ENCODE results near the gene PLA2G4E. TPM values are rescaled to one million over a fixed set of nuclear protein-coding genes. Genes with fewer than 3 reads are reported as not detected.

The PLA2G4E gene
- total RNA-seq, 1 experiment from 2014 or later: not detected

GRCh38 chr15:42069496-42070278 is 48.8 kb upstream of the PLA2G4E start:
- in situ Hi-C loops (cut with HindIII; ENCODE audit: low pct_unique_long_range_greater_than_20kb, low sequenced_read_pairs): no loop called here
- CTCF ChIA-PET: interaction anchor here (1.0 kb wide), 1 partner anchor 16 kb away, joined by 3 read pairs; no protein-coding TSS in a partner anchor

GRCh38 chr15:42069025-42069424 is 48.2 kb upstream of the PLA2G4E start:
- ChIA-PET POLR2A (no interaction called here), CTCF (interaction anchor here (0.5 to 1.0 kb wide), 2 partner anchors 17 to 101 kb away, joined by 3 to 4 read pairs; no protein-coding TSS in a partner anchor)
- in situ Hi-C loops (cut with HindIII; ENCODE audit: low pct_unique_long_range_greater_than_20kb, low sequenced_read_pairs): no loop called here
- H3K4me3 ChIP-seq (ENCODE audit: low read depth in 2 of 2, low read length in 2 of 2): no peak overlapping the region
- intact Hi-C loops (cut with micrococcal nuclease; ENCODE audit: unreplicated experiment): no loop called here
- H3K27me3 ChIP-seq (ENCODE audit: control insufficient read depth, insufficient read depth, low read length): no peaks in the 10 kb centered on the region; the same call in 1 of the 2 replicates
- H3K9me3 ChIP-seq (ENCODE audit: control insufficient read depth, insufficient read depth, low read depth, low read length): no peaks in the 10 kb centered on the region
- no peak for TF ChIP-seq CTCF (IDR thresholded peaks at IDR 0.05)
- no peak for TF ChIP-seq TCF7L2 (IDR thresholded peaks at IDR 0.05; ENCODE audit: low read depth, low read length)
- TF ChIP-seq SIN3A (IDR thresholded peaks at IDR 0.05; ENCODE audit: borderline replicate concordance, insufficient read depth, low read depth, low read length): no peak
- no peak for TF ChIP-seq POLR2AphosphoS5 (IDR thresholded peaks at IDR 0.05; ENCODE audit: low read depth, low read length)
- TF ChIP-seq, protein P1, sequence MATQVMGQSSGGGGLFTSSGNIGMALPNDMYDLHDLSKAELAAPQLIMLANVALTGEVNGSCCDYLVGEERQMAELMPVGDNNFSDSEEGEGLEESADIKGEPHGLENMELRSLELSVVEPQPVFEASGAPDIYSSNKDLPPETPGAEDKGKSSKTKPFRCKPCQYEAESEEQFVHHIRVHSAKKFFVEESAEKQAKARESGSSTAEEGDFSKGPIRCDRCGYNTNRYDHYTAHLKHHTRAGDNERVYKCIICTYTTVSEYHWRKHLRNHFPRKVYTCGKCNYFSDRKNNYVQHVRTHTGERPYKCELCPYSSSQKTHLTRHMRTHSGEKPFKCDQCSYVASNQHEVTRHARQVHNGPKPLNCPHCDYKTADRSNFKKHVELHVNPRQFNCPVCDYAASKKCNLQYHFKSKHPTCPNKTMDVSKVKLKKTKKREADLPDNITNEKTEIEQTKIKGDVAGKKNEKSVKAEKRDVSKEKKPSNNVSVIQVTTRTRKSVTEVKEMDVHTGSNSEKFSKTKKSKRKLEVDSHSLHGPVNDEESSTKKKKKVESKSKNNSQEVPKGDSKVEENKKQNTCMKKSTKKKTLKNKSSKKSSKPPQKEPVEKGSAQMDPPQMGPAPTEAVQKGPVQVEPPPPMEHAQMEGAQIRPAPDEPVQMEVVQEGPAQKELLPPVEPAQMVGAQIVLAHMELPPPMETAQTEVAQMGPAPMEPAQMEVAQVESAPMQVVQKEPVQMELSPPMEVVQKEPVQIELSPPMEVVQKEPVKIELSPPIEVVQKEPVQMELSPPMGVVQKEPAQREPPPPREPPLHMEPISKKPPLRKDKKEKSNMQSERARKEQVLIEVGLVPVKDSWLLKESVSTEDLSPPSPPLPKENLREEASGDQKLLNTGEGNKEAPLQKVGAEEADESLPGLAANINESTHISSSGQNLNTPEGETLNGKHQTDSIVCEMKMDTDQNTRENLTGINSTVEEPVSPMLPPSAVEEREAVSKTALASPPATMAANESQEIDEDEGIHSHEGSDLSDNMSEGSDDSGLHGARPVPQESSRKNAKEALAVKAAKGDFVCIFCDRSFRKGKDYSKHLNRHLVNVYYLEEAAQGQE (IDR thresholded peaks at IDR 0.05; ENCODE audit: insufficient read depth in 1 of 2, low read depth in 2 of 2, low read length in 1 of 2): no peak
- H3K4me1 ChIP-seq (ENCODE audit: control insufficient read depth, insufficient read depth, low read length): no peaks in the 10 kb centered on the region
- no TSS peak for BruUV-seq (replicated peaks)
- no peaks in the 10 kb centered on the region for H3K36me3 ChIP-seq (ENCODE audit: control insufficient read depth, insufficient read depth, low read length)
- no peak overlapping the region for H3K27ac ChIP-seq (ENCODE audit: low read length)
- ATAC-seq (no peak), DNase-seq (ENCODE audit: low read depth, low spot score) (no peak)

More at GRCh38 chr15:42069496-42070278, 48.8 kb upstream of the PLA2G4E start:
- no peak overlapping the region for H3K4me3 ChIP-seq (ENCODE audit: low read depth in 2 of 2, low read length in 2 of 2)
- no peaks in the 10 kb centered on the region for H3K9me3 ChIP-seq (ENCODE audit: control insufficient read depth, insufficient read depth, low read depth, low read length)
- POLR2A ChIA-PET: no interaction called here
- intact Hi-C loops (cut with micrococcal nuclease; ENCODE audit: unreplicated experiment): no loop called here
- H3K4me1 ChIP-seq (ENCODE audit: control insufficient read depth, insufficient read depth, low read length): no peaks in the 10 kb centered on the region
- DNase-seq (ENCODE audit: low read depth, low spot score) (no peak), ATAC-seq (no peak)
- H3K27ac ChIP-seq (ENCODE audit: low read length): no peak overlapping the region
- H3K36me3 ChIP-seq (ENCODE audit: control insufficient read depth, insufficient read depth, low read length): no peaks in the 10 kb centered on the region
- TF ChIP-seq CTCF (IDR thresholded peaks at IDR 0.05) (no peak), TCF7L2 (IDR thresholded peaks at IDR 0.05; ENCODE audit: low read depth, low read length) (no peak)
- H3K27me3 ChIP-seq (ENCODE audit: control insufficient read depth, insufficient read depth, low read length): peaks cover 3% of the 10 kb centered on the region; the same call in 1 of the 2 replicates
- no TSS peak for BruUV-seq (replicated peaks)
